Neural progenitor cell (in vitro differentiated cells): Measurements from ENCODE around the gene TMEM219. TPM values are rescaled to one million over a fixed set of nuclear protein-coding genes. Genes with fewer than 3 reads are reported as not detected.
"Not testable (repeated sequence)": the region's sequence is repeated elsewhere in the genome, so short reads cannot be mapped to it uniquely, and the experiment has no call there.

Experiments used
- DNase-seq: peaks from one replicate; pipeline ENCODE4 v3.0.0-alpha.2; 2016; ENCODE audit warnings: low spot score
- H2AFZ ChIP-seq: fragments of 200-600 bp; sonication (generic); replicated peaks from 2 replicates; pipeline ENCODE4 v1.6.1; 2016; ENCODE audit warnings: antibody characterized with exemption
- H3F3A ChIP-seq: fragments of 200-600 bp; sonication (generic); 2 replicates; pipeline ENCODE4 v1.6.1; 2016; ENCODE audit warnings: antibody characterized with exemption, low read depth
- H3K27ac ChIP-seq: fragments of 200-600 bp; sonication (generic); 2 replicates; pipeline ENCODE4 v1.5.1; 2016; ENCODE audit warnings: mild to moderate bottlenecking
- H3K27me3 ChIP-seq: fragments of 200-600 bp; sonication (generic); 2 replicates; pipeline ENCODE4 v1.6.1; 2016; ENCODE audit warnings: mild to moderate bottlenecking, moderate library complexity
- H3K36me3 ChIP-seq: fragments of 200-600 bp; sonication (generic); 2 replicates; pipeline ENCODE4 v1.5.1; 2016
- H3K4me1 ChIP-seq: fragments of 200-600 bp; sonication (generic); 2 replicates; pipeline ENCODE4 v1.6.1; 2016; ENCODE audit warnings: mixed run types
- H3K4me2 ChIP-seq: fragments of 200-600 bp; sonication (generic); 2 replicates; pipeline ENCODE4 v1.6.1; 2016
- H3K4me3 ChIP-seq: fragments of 200-600 bp; sonication (generic); 2 replicates; pipeline ENCODE4 v1.5.1; 2016
- H3K79me2 ChIP-seq: fragments of 200-600 bp; sonication (generic); 2 replicates; pipeline ENCODE4 v1.6.1; 2016; ENCODE audit warnings: low read depth
- H3K9ac ChIP-seq: fragments of 200-600 bp; sonication (generic); 2 replicates; pipeline ENCODE4 v1.6.1; 2016
- H3K9me3 ChIP-seq: fragments of 200-600 bp; sonication (generic); 2 replicates; pipeline ENCODE4 v1.5.1; 2016; ENCODE audit warnings: low read depth
- H4K20me1 ChIP-seq: fragments of 200-600 bp; sonication (generic); 2 replicates; pipeline ENCODE4 v1.6.1; 2016; ENCODE audit warnings: low read depth
- H3K27ac Mint-ChIP-seq: 3 replicates; pipeline ENCODE4 v1.8.0; 2021; ENCODE audit warnings: mixed read lengths
- H3K27me3 Mint-ChIP-seq: 2 replicates; pipeline ENCODE4 v1.8.0; 2022; ENCODE audit warnings: low read depth, mild to moderate bottlenecking, inconsistent platforms, moderate library complexity, mixed read lengths; ENCODE audit not compliant: insufficient read depth
- H3K36me3 Mint-ChIP-seq: 3 replicates; pipeline ENCODE4 v1.8.0; 2021; ENCODE audit warnings: mixed read lengths
- H3K4me1 Mint-ChIP-seq: 3 replicates; pipeline ENCODE4 v1.8.0; 2021; ENCODE audit warnings: mixed read lengths
- H3K4me3 Mint-ChIP-seq: 3 replicates; pipeline ENCODE4 v1.8.0; 2021; ENCODE audit warnings: mild to moderate bottlenecking, moderate library complexity, mixed read lengths
- H3K9me3 Mint-ChIP-seq: 3 replicates; pipeline ENCODE4 v1.8.0; 2020; ENCODE audit warnings: mixed read lengths
- CTCF ChIP-seq: fragments of 200-600 bp; sonication (generic); IDR thresholded peaks from 2 replicates; pipeline ENCODE4 v1.5.1; 2017; ENCODE audit warnings: antibody characterized with exemption, mild to moderate bottlenecking
- EZH2 ChIP-seq: fragments of 200-600 bp; sonication (generic); IDR thresholded peaks from 2 replicates; pipeline ENCODE4 v1.6.1; 2017; ENCODE audit warnings: antibody characterized with exemption, mild to moderate bottlenecking, moderate library complexity
- EZH2phosphoT487 ChIP-seq: fragments of 200-600 bp; sonication (generic); IDR thresholded peaks from 2 replicates; pipeline ENCODE4 v1.6.1; 2017; ENCODE audit warnings: antibody characterized with exemption
- total RNA-seq: library from RNA; depleted of rRNA; stranded (reverse); fragments of >200 nt; gene quantifications from 2 replicates; pipeline ENCODE4 v1.2.3, GENCODE V29; 2015; ENCODE audit warnings: low replicate concordance

TMEM219 gene
- total RNA-seq, 1 donor from 2014 or later, result 50.7 TPM

GRCh38 chr16:30010844-30011713, 49.2 kb downstream of the TMEM219 start, which contains the start of gene DOC2A:
Gene DOC2A (minus strand): TSS chr16:30011027. CDS start chr16:30010222, 805 bp downstream.
- Histone ChIP-seq H3F3A (peaks cover 15% of the 10 kb centered on the region), H3K9me3 (no peaks in the 10 kb centered on the region), H3K4me1 (peaks cover 16% of the 10 kb centered on the region), H3K79me2 (no peaks in the 10 kb centered on the region), H3K27ac (no peak within 1 kb of the TSS), H2AFZ (peak within 1 kb of the TSS; percentile 48), H3K4me3 (peak within 1 kb of the TSS; percentile 61), H4K20me1 (no peaks in the 10 kb centered on the region), H3K36me3 (no peaks in the 10 kb centered on the region), H3K27me3 (peaks cover 41% of the 10 kb centered on the region), H3K4me2 (peak within 1 kb of the TSS; percentile 88), H3K9ac (no peak within 1 kb of the TSS)
- H3K9me3 Mint-ChIP-seq, result peaks cover 2% of the 10 kb centered on the region
- TF ChIP-seq EZH2 (peak; percentile 33), CTCF (no peak), EZH2phosphoT487 (no peak)
- H3K27ac Mint-ChIP-seq, result no peak within 1 kb of the TSS
- peaks cover 3% of the 10 kb centered on the region for H3K36me3 Mint-ChIP-seq
- peak within 1 kb of the TSS; percentile 88 for H3K4me3 Mint-ChIP-seq
- peaks cover 15% of the 10 kb centered on the region for H3K4me1 Mint-ChIP-seq
- peaks cover 9% of the 10 kb centered on the region for H3K27me3 Mint-ChIP-seq
- peak; percentile 78 for DNase-seq

- Mint-ChIP-seq H3K36me3 (peaks cover 3% of the 10 kb centered on the region), H3K9me3 (peaks cover 2% of the 10 kb centered on the region), H3K27me3 (peaks cover 9% of the 10 kb centered on the region), H3K27ac (peak overlapping the region; percentile 76), H3K4me3 (peak overlapping the region; percentile 88), H3K4me1 (peaks cover 15% of the 10 kb centered on the region)
- Histone ChIP-seq H3K9ac (no peak overlapping the region), H3F3A (peaks cover 15% of the 10 kb centered on the region), H3K4me1 (peaks cover 16% of the 10 kb centered on the region), H4K20me1 (no peaks in the 10 kb centered on the region), H2AFZ (peak overlapping the region; percentile 48), H3K27me3 (peaks cover 41% of the 10 kb centered on the region), H3K4me3 (peak overlapping the region; percentile 61), H3K36me3 (no peaks in the 10 kb centered on the region), H3K9me3 (no peaks in the 10 kb centered on the region), H3K27ac (no peak overlapping the region), H3K79me2 (no peaks in the 10 kb centered on the region), H3K4me2 (peak overlapping the region; percentile 88)
- DNase-seq, result no peak
- TF ChIP-seq CTCF (no peak), EZH2 (no peak), EZH2phosphoT487 (peak; percentile 5)
Measured at GRCh38 chr16:30011714-30012504, 50.0 kb downstream of the TMEM219 start.

- DNase-seq, H3K4me3 ChIP-seq, H3K27ac Mint-ChIP-seq: not testable (repeated sequence)
Measured at GRCh38 chr16:30012598-30012997, 50.7 kb downstream of the TMEM219 start.

GRCh38 chr16:30015450-30015849, 53.6 kb downstream of the TMEM219 start:
- H3K79me2 ChIP-seq, H4K20me1 ChIP-seq, H3K4me3 ChIP-seq, H3K27ac ChIP-seq, H3K9me3 Mint-ChIP-seq, H3K4me3 Mint-ChIP-seq, H3K36me3 ChIP-seq, DNase-seq, H3K27ac Mint-ChIP-seq, H2AFZ ChIP-seq, H3K4me2 ChIP-seq, H3K9ac ChIP-seq, H3K4me1 Mint-ChIP-seq, H3K9me3 ChIP-seq, H3K36me3 Mint-ChIP-seq: not testable (repeated sequence)
- Histone ChIP-seq H3K27me3 (peaks cover 26% of the 10 kb centered on the region), H3K4me1 (peaks cover 11% of the 10 kb centered on the region), H3F3A (peaks cover 15% of the 10 kb centered on the region)
- H3K27me3 Mint-ChIP-seq, result peaks cover 16% of the 10 kb centered on the region

More at GRCh38 chr16:30012598-30012997, 50.7 kb downstream of the TMEM219 start:
- H3K79me2 ChIP-seq, H3K9ac ChIP-seq, H3K9me3 Mint-ChIP-seq, H3K36me3 Mint-ChIP-seq, H2AFZ ChIP-seq, H3K27ac ChIP-seq, H3K9me3 ChIP-seq, H3K36me3 ChIP-seq, H3K4me2 ChIP-seq, H4K20me1 ChIP-seq: not testable (repeated sequence)
- Mint-ChIP-seq H3K4me3 (peak overlapping the region; percentile 88), H3K27me3 (peaks cover 11% of the 10 kb centered on the region), H3K4me1 (peaks cover 15% of the 10 kb centered on the region)
- peaks cover 41% of the 10 kb centered on the region for H3K27me3 ChIP-seq
- peaks cover 15% of the 10 kb centered on the region for H3F3A ChIP-seq
- peaks cover 16% of the 10 kb centered on the region for H3K4me1 ChIP-seq
